ENCODE results near the gene INAFM2. TPM values are rescaled to one million over a fixed set of nuclear protein-coding genes. Genes with fewer than 3 reads are reported as not detected.
A peak's percentile ranks its signal among the peaks of the same experiment; 100 is the strongest.

The INAFM2 gene
- total and polyA plus RNA-seq, 8 donors, result 20.5 to 37.1 (median 23.7) TPM

GRCh38 chr15:40305281-40305680 lies 18.2 kb upstream of the INAFM2 start:
- Histone ChIP-seq H3K9me3 (no peaks in the 10 kb centered on the region), H3K36me3 (peaks cover 0 to 33% of the 10 kb centered on the region in 2 donors), H3K4me3 (no peak overlapping the region), H3K27ac (no peak overlapping the region), H3K27me3 (no peaks in the 10 kb centered on the region), H3K4me1 (peaks cover 8 to 55% of the 10 kb centered on the region in 2 donors)
- ATAC-seq, result no peak
- no peak for TF ChIP-seq CTCF (IDR thresholded peaks at IDR 0.05)
- intact Hi-C loops (cut with DNase I), result no loop called here
- DNase-seq, result peak in 1 of 4 donors; percentile 14

GRCh38 chr15:40306371-40306770 lies 17.1 kb upstream of the INAFM2 start:
- DNase-seq (peak in 2 of 4 donors; percentile 41 to 69), ATAC-seq (peak; percentile 17)
- Histone ChIP-seq H3K27ac (peak overlapping the region in 1 of 2 donors; percentile 86), H3K27me3 (no peaks in the 10 kb centered on the region), H3K36me3 (peaks cover 0 to 24% of the 10 kb centered on the region in 2 donors), H3K9me3 (no peaks in the 10 kb centered on the region), H3K4me3 (peak overlapping the region in 1 of 2 donors; percentile 56), H3K4me1 (peaks cover 8 to 49% of the 10 kb centered on the region in 2 donors)
- intact Hi-C loops (cut with DNase I), result no loop called here
- no peak for TF ChIP-seq CTCF (IDR thresholded peaks at IDR 0.05)

- ATAC-seq (peak; percentile 11), DNase-seq (peak in 2 of 4 donors; percentile 32 to 71)
- Histone ChIP-seq H3K4me1 (peaks cover 8 to 44% of the 10 kb centered on the region in 2 donors), H3K4me3 (peak overlapping the region; percentile 13 to 56), H3K9me3 (no peaks in the 10 kb centered on the region), H3K27me3 (no peaks in the 10 kb centered on the region), H3K27ac (peak overlapping the region; percentile 2 to 86), H3K36me3 (peaks cover 0 to 19% of the 10 kb centered on the region in 2 donors)
- intact Hi-C loops (cut with DNase I), result no loop called here
- TF ChIP-seq CTCF (IDR thresholded peaks at IDR 0.05), result no peak
These were observed 16.6 kb upstream of the INAFM2 start for GRCh38 chr15:40306908-40307307.

GRCh38 chr15:40307421-40308211 lies 15.9 kb upstream of the INAFM2 start, which contains the start of gene PLCB2:
Gene PLCB2 (minus strand): TSS chr15:40307935. CDS start chr15:40307672, 263 bp downstream.
- Histone ChIP-seq H3K27me3 (no peaks in the 10 kb centered on the region), H3K4me3 (peak within 1 kb of the TSS; percentile 13 to 56), H3K36me3 (peaks cover 0 to 12% of the 10 kb centered on the region in 2 donors), H3K9me3 (no peaks in the 10 kb centered on the region), H3K4me1 (peaks cover 8 to 41% of the 10 kb centered on the region in 2 donors), H3K27ac (peak within 1 kb of the TSS; percentile 67 to 86)
- DNase-seq (peak in 2 of 4 donors; percentile 70 to 89), ATAC-seq (peak; percentile 74)
- intact Hi-C loops (cut with DNase I), result no loop called here
- no peak for TF ChIP-seq CTCF (IDR thresholded peaks at IDR 0.05)

- peak overlapping the region in 1 of 2 donors; percentile 56 for H3K4me3 ChIP-seq
- intact Hi-C loops (cut with DNase I), result no loop called here
- no peak for TF ChIP-seq CTCF (IDR thresholded peaks at IDR 0.05)
These were observed 14.1 kb upstream of the INAFM2 start for GRCh38 chr15:40309344-40309862.

More at GRCh38 chr15:40309344-40309862, 14.1 kb upstream of the INAFM2 start:
- Histone ChIP-seq H3K9me3 (no peaks in the 10 kb centered on the region), H3K27me3 (no peaks in the 10 kb centered on the region), H3K27ac (peak overlapping the region in 1 of 2 donors; percentile 86), H3K36me3 (no peaks in the 10 kb centered on the region), H3K4me1 (peaks cover 13 to 49% of the 10 kb centered on the region in 2 donors)
- ATAC-seq (no peak), DNase-seq (peak in 1 of 4 donors; percentile 27)
